HCT116 (cell line): ENCODE measurements around the gene SOX6. TPM values are rescaled to one million over a fixed set of nuclear protein-coding genes. Genes with fewer than 3 reads are reported as not detected.

Source experiments
- ATAC-seq: fragments of 200-7000 bp; cut with Tn5 transposase; 2 replicates; pipeline ENCODE4 v1.9.1; 2020; ENCODE audit warnings: mild to moderate bottlenecking, moderate library complexity
- BruUV-seq: library from RNA; stranded (reverse); fragments of 400-500 nt; replicated peaks from 2 replicates; lab custom pipeline; 2021; lab: Mats Ljungman, UMichigan
- CTCF ChIA-PET: fragments of 300-600 bp; sonication (Branson Sonifier 250); formaldehyde crosslinking; loops from one replicate; lab custom pipeline; 2021; ENCODE audit warnings: antibody characterized with exemption; lab: Charles Lee
- POLR2A ChIA-PET: fragments of 300-600, 350-600 bp; sonication (Branson Sonifier 250); formaldehyde crosslinking; loops from one replicate; lab custom pipeline; 2021; ENCODE audit warnings: antibody characterized with exemption; lab: Charles Lee
- RAD21 ChIA-PET, 2 experiments: fragments of 300-600 bp; sonication (Branson Sonifier 250); formaldehyde crosslinking; loops; one replicate each; lab custom pipeline; 2023; ENCODE audit warnings: low total read pairs in 2 of 2; ENCODE audit not compliant: uncharacterized antibody in 2 of 2, unreplicated experiment in 2 of 2, low non-redundant PET in 1 of 2; lab: Charles Lee
- DNase-seq: peaks from one replicate; pipeline ENCODE4 v3.0.0-alpha.2; 2010; ENCODE audit warnings: low read depth, low spot score
- H2AFZ ChIP-seq: fragments of 200-600 bp; shearing (Covaris generic), sonication (generic); 2 replicates; pipeline ENCODE4 v1.6.1; 2017; ENCODE audit warnings: low read depth, mixed run types, mixed read lengths, antibody characterized with exemption, low read length; ENCODE audit not compliant: poor library complexity, severe bottlenecking
- H3K27ac ChIP-seq: 2 replicates; pipeline ENCODE4 v1.5.1; 2012; ENCODE audit warnings: low read depth, low read length
- H3K27me3 ChIP-seq: fragments of 200-600 bp; sonication (generic); 2 replicates; pipeline ENCODE4 v1.6.1; 2016; ENCODE audit warnings: mixed run types, low read length, mixed read lengths; ENCODE audit not compliant: insufficient read depth
- H3K36me3 ChIP-seq, 2 experiments: fragments of 200-500 bp in 1 of 2; fragments of 200-600 bp in 1 of 2; sonication (Bioruptor generic) in 1 of 2; sonication (generic) in 1 of 2; 2 replicates each; pipeline versions ENCODE4 v1.5.1 to v1.6.1; 2014 to 2016; ENCODE audit warnings: low read length in 2 of 2, inconsistent platforms in 1 of 2, mixed read lengths in 1 of 2, mixed run types in 1 of 2; ENCODE audit not compliant: insufficient read depth in 2 of 2, control insufficient read depth in 1 of 2
- H3K4me1 ChIP-seq, 2 experiments: fragments of 200-600 bp in 1 of 2; sonication (generic) in 1 of 2; 2 replicates each; pipeline versions ENCODE4 v1.5.1 to v1.6.1; 2012 to 2017; ENCODE audit warnings: low read length in 2 of 2, inconsistent platforms in 1 of 2, mild to moderate bottlenecking in 1 of 2, mixed read lengths in 1 of 2, mixed run types in 1 of 2, moderate library complexity in 1 of 2; ENCODE audit not compliant: insufficient read depth in 2 of 2, control insufficient read depth in 1 of 2
- H3K4me2 ChIP-seq: fragments of 200-600 bp; sonication (generic); 2 replicates; pipeline ENCODE4 v1.6.1; 2017; ENCODE audit warnings: mixed run types, low read length, mixed read lengths
- H3K4me3 ChIP-seq, 2 experiments: fragments of 200-600 bp in 1 of 2; sonication (generic) in 1 of 2; replicated peaks in 1 of 2; 2 replicates each; pipeline ENCODE4 v1.5.1; 2011 to 2016; ENCODE audit warnings: low read length in 2 of 2, control low read depth in 1 of 2, low read depth in 1 of 2, mild to moderate bottlenecking in 1 of 2, mixed read lengths in 1 of 2, mixed run types in 1 of 2
- H3K79me2 ChIP-seq: fragments of 200-600 bp; sonication (generic); 2 replicates; pipeline ENCODE4 v1.6.1; 2017; ENCODE audit warnings: mild to moderate bottlenecking, mixed run types, low read length, moderate library complexity, mixed read lengths; ENCODE audit not compliant: insufficient read depth
- H3K9ac ChIP-seq: fragments of 200-600 bp; sonication (generic); 2 replicates; pipeline ENCODE4 v1.6.1; 2016; ENCODE audit warnings: low read length, mixed read lengths
- H3K9me2 ChIP-seq: fragments of 200-600 bp; sonication (generic), shearing (Covaris generic); 2 replicates; pipeline ENCODE4 v1.6.1; 2017; ENCODE audit warnings: mixed run types, mild to moderate bottlenecking, moderate library complexity; ENCODE audit not compliant: insufficient read depth
- H3K9me3 ChIP-seq, 2 experiments: fragments of 200-500 bp in 1 of 2; fragments of 200-600 bp in 1 of 2; sonication (Bioruptor generic) in 1 of 2; sonication (generic) in 1 of 2; 2 replicates each; pipeline ENCODE4 v1.6.1; 2014 to 2017; ENCODE audit warnings: low read length in 2 of 2, mixed read lengths in 2 of 2, inconsistent platforms in 1 of 2, low read depth in 1 of 2, mild to moderate bottlenecking in 1 of 2, mixed run types in 1 of 2, moderate library complexity in 1 of 2; ENCODE audit not compliant: control insufficient read depth in 1 of 2, insufficient read depth in 1 of 2
- H4K20me1 ChIP-seq: fragments of 200-600 bp; sonication (generic), shearing (Covaris generic); 2 replicates; pipeline ENCODE4 v1.6.1; 2017; ENCODE audit warnings: mixed run types, mild to moderate bottlenecking, moderate library complexity; ENCODE audit not compliant: insufficient read depth
- ATF3 ChIP-seq: IDR thresholded peaks from 2 replicates; pipeline ENCODE4 v1.6.1; 2012
- CBX3 ChIP-seq: IDR thresholded peaks from 2 replicates; pipeline ENCODE4 v1.6.1; 2012; ENCODE audit warnings: low read depth
- CTCF ChIP-seq, 3 experiments: fragments of 200-600 bp in 1 of 3; sonication (generic) in 1 of 3; IDR thresholded peaks in 2 of 3; conservative IDR thresholded peaks in 1 of 3; 2 replicates each; pipeline ENCODE4 v1.5.1; 2012 to 2017; ENCODE audit warnings: low read depth in 2 of 3, low read length in 2 of 3, antibody characterized with exemption in 1 of 3, borderline replicate concordance in 1 of 3, control low read depth in 1 of 3, mild to moderate bottlenecking in 1 of 3, mixed read lengths in 1 of 3, mixed run types in 1 of 3, moderate library complexity in 1 of 3; ENCODE audit not compliant: insufficient read depth in 1 of 3
- EGR1 ChIP-seq: IDR thresholded peaks from 2 replicates; pipeline ENCODE4 v1.6.1; 2012; ENCODE audit warnings: low read depth
- ELF1 ChIP-seq: IDR thresholded peaks from 2 replicates; pipeline ENCODE4 v1.6.1; 2012; ENCODE audit warnings: low read depth, borderline replicate concordance
- EZH2phosphoT487 ChIP-seq: fragments of 200-600 bp; IDR thresholded peaks from 2 replicates; pipeline ENCODE4 v1.6.1; 2018; ENCODE audit warnings: antibody characterized with exemption, borderline replicate concordance
- MAX ChIP-seq: IDR thresholded peaks from 2 replicates; pipeline ENCODE4 v1.6.1; 2012
- POLR2A ChIP-seq: IDR thresholded peaks from 2 replicates; pipeline ENCODE4 v1.7.0; 2011; ENCODE audit warnings: borderline replicate concordance; ENCODE audit not compliant: insufficient read depth, insufficient read length; ENCODE audit errors: extremely low read depth
- POLR2AphosphoS5 ChIP-seq: IDR thresholded peaks from 2 replicates; pipeline ENCODE4 v1.6.1; 2011; ENCODE audit warnings: mild to moderate bottlenecking, low read depth, low read length, moderate library complexity
- REST ChIP-seq: IDR thresholded peaks from 2 replicates; pipeline ENCODE4 v1.6.1; 2012; ENCODE audit warnings: low read depth
- SIN3A ChIP-seq: IDR thresholded peaks from 2 replicates; pipeline ENCODE4 v1.6.1; 2012; ENCODE audit warnings: low read depth
- SP1 ChIP-seq: IDR thresholded peaks from 2 replicates; pipeline ENCODE4 v1.6.1; 2012; ENCODE audit warnings: low read depth
- SRF ChIP-seq: IDR thresholded peaks from 2 replicates; pipeline ENCODE4 v1.6.1; 2012; ENCODE audit warnings: low read depth
- YY1 ChIP-seq: IDR thresholded peaks from 2 replicates; pipeline ENCODE4 v1.6.1; 2011; ENCODE audit warnings: low read length, low read depth, moderate library complexity, mild to moderate bottlenecking; ENCODE audit not compliant: insufficient replicate concordance; ENCODE audit errors: extremely low read depth
- ZFX ChIP-seq: fragments of 450-650 bp; IDR thresholded peaks from 2 replicates; pipeline ENCODE4 v1.6.1; 2017
- intact Hi-C: fragments of 100-400 bp; cut with micrococcal nuclease; formaldehyde crosslinking; loops from 2 replicates; pipeline ENCODE4 v1.10.0; 2022
- total RNA-seq: library from RNA; stranded (reverse); gene quantifications from one replicate; pipeline ENCODE4 v1.2.1, GENCODE V29; 2021; ENCODE audit not compliant: unreplicated experiment

Gene SOX6
- total RNA-seq, 1 experiment from 2014 or later = 0.81 TPM

GRCh38 chr11:16378906-16379305, 22.6 kb upstream of the SOX6 start:
- POLR2A ChIA-PET = no interaction called here
- RAD21 ChIA-PET = no interaction called here
- H3K79me2 ChIP-seq = no peaks in the 10 kb centered on the region
- no peak overlapping the region for H3K4me3 ChIP-seq
- peaks cover 10% of the 10 kb centered on the region; the same call in 1 of the 2 replicates for H3K27me3 ChIP-seq
- intact Hi-C loops = no loop called here
- no peak for TF ChIP-seq POLR2AphosphoS5
- no peak for TF ChIP-seq EGR1
- no peak for TF ChIP-seq REST
- TF ChIP-seq SRF = no peak
- TF ChIP-seq ELF1 = no peak
- TF ChIP-seq EZH2phosphoT487 = no peak
- TF ChIP-seq POLR2A = no peak
- no peak for TF ChIP-seq CTCF (IDR thresholded peaks at IDR 0.05 in 2 of 3, conservative IDR thresholded peaks at IDR 0.05 in 1 of 3; ENCODE audit: borderline replicate concordance in 1 of 3, insufficient read depth in 1 of 3, low read depth in 2 of 3, low read length in 2 of 3)
- TF ChIP-seq MAX = no peak
- no peak for TF ChIP-seq YY1
- no peak for TF ChIP-seq ATF3
- no peak for TF ChIP-seq CBX3
- no peak for TF ChIP-seq SIN3A
- no peak for TF ChIP-seq SP1
- TF ChIP-seq ZFX = no peak
- ATAC-seq (no peak), DNase-seq (no peak)
- no peak overlapping the region for H3K4me2 ChIP-seq
- no peaks in the 10 kb centered on the region; the same call in 1 of the 2 replicates for H3K9me2 ChIP-seq
- no peaks in the 10 kb centered on the region for H3K9me3 ChIP-seq
- H4K20me1 ChIP-seq = no peaks in the 10 kb centered on the region; the same call in 1 of the 2 replicates
- no TSS peak for BruUV-seq
- no peak overlapping the region for H3K27ac ChIP-seq
- H2AFZ ChIP-seq = no peak overlapping the region
- CTCF ChIA-PET = no interaction called here
- H3K4me1 ChIP-seq = no peaks in the 10 kb centered on the region
- no peak overlapping the region for H3K9ac ChIP-seq
- H3K36me3 ChIP-seq = no peaks in the 10 kb centered on the region
